Measurements from ENCODE around the gene CRACR2B.

The CRACR2B gene

GRCh38 chr11:811446-812245 is 16.1 kb upstream of the CRACR2B start:
- no peak for DNase-seq (ENCODE audit: low read depth)

- no peak for DNase-seq (ENCODE audit: low read depth)
Observed at GRCh38 chr11:812390-812789, 15.3 kb upstream of the CRACR2B start.

- DNase-seq (ENCODE audit: low read depth) = no peak
Observed at GRCh38 chr11:813072-813455, 14.7 kb upstream of the CRACR2B start.

GRCh38 chr11:813456-814096 is 14.1 kb upstream of the CRACR2B start:
- no peak for DNase-seq (ENCODE audit: low read depth)

- DNase-seq (ENCODE audit: low read depth) = no peak
Observed at GRCh38 chr11:815675-816432, 11.9 kb upstream of the CRACR2B start.

GRCh38 chr11:816433-816779 is 11.3 kb upstream of the CRACR2B start:
- no peak for DNase-seq (ENCODE audit: low read depth)

- no peak for DNase-seq (ENCODE audit: low read depth)
Observed at GRCh38 chr11:818396-819128, 9.2 kb upstream of the CRACR2B start, which contains the start of gene PNPLA2. Gene PNPLA2 (plus strand): TSS chr11:818914. CDS start chr11:819719, 805 bp downstream.

GRCh38 chr11:819129-819931 is 8.4 kb upstream of the CRACR2B start:
- no peak for DNase-seq (ENCODE audit: low read depth)

GRCh38 chr11:819943-820649 is 7.6 kb upstream of the CRACR2B start:
- DNase-seq (ENCODE audit: low read depth) = no peak

- DNase-seq (ENCODE audit: low read depth) = no peak
Observed at GRCh38 chr11:820655-821511, 6.8 kb upstream of the CRACR2B start.

GRCh38 chr11:821512-822371 is 6.0 kb upstream of the CRACR2B start:
- DNase-seq (ENCODE audit: low read depth) = no peak

GRCh38 chr11:823441-824291 is 4.1 kb upstream of the CRACR2B start:
- DNase-seq (ENCODE audit: low read depth) = no peak

GRCh38 chr11:824292-824880 is 3.3 kb upstream of the CRACR2B start:
- DNase-seq (ENCODE audit: low read depth) = no peak

- DNase-seq (ENCODE audit: low read depth) = no peak
Observed at GRCh38 chr11:824942-825341, 2.8 kb upstream of the CRACR2B start.

- no peak for DNase-seq (ENCODE audit: low read depth)
Observed at GRCh38 chr11:825366-826226, 2.1 kb upstream of the CRACR2B start.

- no peak for DNase-seq (ENCODE audit: low read depth)
Observed at GRCh38 chr11:826227-826621, 1.5 kb upstream of the CRACR2B start.

GRCh38 chr11:826836-827145 is 928 bp upstream of the CRACR2B start:
- no peak for DNase-seq (ENCODE audit: low read depth)

Data from non-pigmented ciliary epithelial cell (primary cell).